A673 (cell line): ENCODE measurements around the gene C15orf62. TPM values are rescaled to one million over a fixed set of nuclear protein-coding genes. Genes with fewer than 3 reads are reported as not detected.

ENCODE experiments used
- BruUV-seq: library from RNA; stranded (reverse); fragments of 400-500 nt; replicated peaks from 2 replicates; lab custom pipeline; 2021; lab: Mats Ljungman, UMichigan
- CTCF ChIA-PET: fragments of 300-600 bp; sonication (Branson Sonifier 250); formaldehyde crosslinking; loops from one replicate; lab custom pipeline; 2022; ENCODE audit warnings: antibody characterized with exemption; lab: Charles Lee
- POLR2A ChIA-PET: fragments of 300-600 bp; sonication (Branson Sonifier 250); formaldehyde crosslinking; loops from one replicate; lab custom pipeline; 2022; ENCODE audit warnings: antibody characterized with exemption; ENCODE audit not compliant: low non-redundant PET; lab: Charles Lee
- DNase-seq: peaks from one replicate; pipeline ENCODE4 v3.0.0-alpha.2; 2015; ENCODE audit warnings: low spot score
- H3K27ac ChIP-seq: fragments of 200-600 bp; sonication (generic); 2 replicates; pipeline ENCODE4 v1.5.1; 2016; ENCODE audit warnings: mixed run types, low read depth, mild to moderate bottlenecking, mixed read lengths, antibody characterized with exemption, low read length; ENCODE audit not compliant: poor library complexity, severe bottlenecking
- H3K27me3 ChIP-seq: fragments of 200-600 bp; sonication (generic); replicated peaks from 2 replicates; pipeline ENCODE4 v1.6.1; 2017; ENCODE audit warnings: mixed run types, low read depth, mild to moderate bottlenecking, mixed read lengths, antibody characterized with exemption, low read length; ENCODE audit not compliant: insufficient read depth, poor library complexity
- H3K36me3 ChIP-seq: fragments of 200-600 bp; sonication (generic); 2 replicates; pipeline ENCODE4 v1.6.1; 2016; ENCODE audit warnings: mixed run types, mild to moderate bottlenecking, mixed read lengths, antibody characterized with exemption, low read length; ENCODE audit not compliant: insufficient read depth, poor library complexity, severe bottlenecking
- H3K4me1 ChIP-seq: fragments of 200-600 bp; sonication (generic); 2 replicates; pipeline ENCODE4 v1.6.1; 2017; ENCODE audit warnings: mixed run types, mild to moderate bottlenecking, mixed read lengths, antibody characterized with exemption, low read length; ENCODE audit not compliant: insufficient read depth, poor library complexity, severe bottlenecking
- H3K4me3 ChIP-seq: fragments of 200-600 bp; sonication (generic); 2 replicates; pipeline ENCODE4 v1.5.1; 2016; ENCODE audit warnings: low read depth, mixed run types, mild to moderate bottlenecking, mixed read lengths, low read length; ENCODE audit not compliant: poor library complexity, severe bottlenecking
- H3K9me3 ChIP-seq: fragments of 200-600 bp; sonication (generic); 2 replicates; pipeline ENCODE4 v1.6.1; 2016; ENCODE audit warnings: mixed run types, low read depth, mild to moderate bottlenecking, mixed read lengths, antibody characterized with exemption, low read length; ENCODE audit not compliant: poor library complexity, severe bottlenecking
- CTCF ChIP-seq: fragments of 300-800, 200-600 bp; sonication (generic); conservative IDR thresholded peaks from 2 replicates; pipeline ENCODE4 v1.5.1; 2017; ENCODE audit warnings: low read depth, mild to moderate bottlenecking, antibody characterized with exemption, low read length, moderate library complexity, mixed read lengths
- EZH2 ChIP-seq: fragments of 200-600 bp; sonication (generic); IDR thresholded peaks from 2 replicates; pipeline ENCODE4 v1.6.1; 2017; ENCODE audit warnings: borderline replicate concordance, low read depth, mild to moderate bottlenecking, mixed read lengths, antibody characterized with exemption, low read length; ENCODE audit not compliant: poor library complexity, severe bottlenecking
- intact Hi-C: fragments of 100-400 bp; cut with micrococcal nuclease; formaldehyde crosslinking; loops from one replicate; pipeline ENCODE4 v1.10.0; 2022; ENCODE audit not compliant: unreplicated experiment
- total RNA-seq: library from RNA; stranded (reverse); gene quantifications from 2 replicates; pipeline ENCODE4 v1.2.3, GENCODE V29; 2021

C15orf62 gene
- total RNA-seq, 1 experiment from 2014 or later = 0.62 TPM

- H3K27me3 ChIP-seq = no peaks in the 10 kb centered on the region
- DNase-seq = no peak
- H3K36me3 ChIP-seq = no peaks in the 10 kb centered on the region
- ChIA-PET CTCF (no interaction called here), POLR2A (no interaction called here)
- no peaks in the 10 kb centered on the region for H3K9me3 ChIP-seq
- intact Hi-C loops = no loop called here
- no peak overlapping the region for H3K4me3 ChIP-seq
- no TSS peak for BruUV-seq
- peaks cover 8% of the 10 kb centered on the region for H3K4me1 ChIP-seq
- TF ChIP-seq EZH2 (no peak), CTCF (no peak)
- no peak overlapping the region for H3K27ac ChIP-seq
Measured at GRCh38 chr15:40796041-40796440, 26.3 kb downstream of the C15orf62 start.

- no peaks in the 10 kb centered on the region for H3K9me3 ChIP-seq
- no TSS peak for BruUV-seq
- intact Hi-C loops = no loop called here
- no peak overlapping the region for H3K27ac ChIP-seq
- POLR2A ChIA-PET = no interaction called here
- CTCF ChIA-PET = no interaction called here
- H3K4me3 ChIP-seq = no peak overlapping the region
- H3K4me1 ChIP-seq = peaks cover 8% of the 10 kb centered on the region
- TF ChIP-seq CTCF (no peak), EZH2 (no peak)
- DNase-seq = no peak
- no peaks in the 10 kb centered on the region for H3K27me3 ChIP-seq
- no peaks in the 10 kb centered on the region for H3K36me3 ChIP-seq
Measured at GRCh38 chr15:40796512-40796911, 26.7 kb downstream of the C15orf62 start.

- POLR2A ChIA-PET = no interaction called here
- CTCF ChIA-PET = no interaction called here
- intact Hi-C loops = no loop called here
- Histone ChIP-seq H3K9me3 (no peaks in the 10 kb centered on the region), H3K36me3 (no peaks in the 10 kb centered on the region), H3K27me3 (no peaks in the 10 kb centered on the region), H3K4me3 (no peak overlapping the region), H3K4me1 (no peaks in the 10 kb centered on the region), H3K27ac (no peak overlapping the region)
- no TSS peak for BruUV-seq
- TF ChIP-seq EZH2 (no peak), CTCF (no peak)
- DNase-seq = no peak
Measured at GRCh38 chr15:40799523-40799922, 29.7 kb downstream of the C15orf62 start.
